Central memory CD8-positive, alpha-beta T cell (primary cell): ENCODE results near the gene STAG1.
"Not testable (repeated sequence)": the region's sequence is repeated elsewhere in the genome, so short reads cannot be mapped to it uniquely, and the experiment has no call there.

ENCODE experiments used
- ATAC-seq: fragments of 150-1000 bp; cut with Tn5 transposase; replicated peaks from 2 replicates; pipeline ENCODE4 v1.10.0; 2022; ENCODE audit warnings: mild to moderate bottlenecking, moderate FRiP score, moderate number of reproducible peaks; ENCODE audit not compliant: poor library complexity, severe bottlenecking; ENCODE audit errors: extremely low read depth
- DNase-seq, 2 donors: peaks; one replicate each; pipeline ENCODE4 v3.0.0; 2021; ENCODE audit warnings: low spot score in 2 of 2
- H3K27ac Mint-ChIP-seq: one replicate; pipeline ENCODE4 v1.8.0; 2022; ENCODE audit warnings: low read depth, mild to moderate bottlenecking, moderate library complexity, mixed read lengths
- H3K27me3 Mint-ChIP-seq: one replicate; pipeline ENCODE4 v1.8.0; 2022; ENCODE audit warnings: mixed read lengths
- H3K36me3 Mint-ChIP-seq: one replicate; pipeline ENCODE4 v1.8.0; 2022; ENCODE audit warnings: mild to moderate bottlenecking, moderate library complexity, mixed read lengths; ENCODE audit not compliant: insufficient read depth
- H3K4me1 Mint-ChIP-seq: one replicate; pipeline ENCODE4 v1.8.0; 2022; ENCODE audit warnings: mixed read lengths
- H3K4me3 Mint-ChIP-seq: one replicate; pipeline ENCODE4 v1.8.0; 2022; ENCODE audit warnings: mild to moderate bottlenecking, moderate library complexity, mixed read lengths
- H3K9me3 Mint-ChIP-seq: one replicate; pipeline ENCODE4 v1.8.0; 2022; ENCODE audit warnings: mixed read lengths

Gene STAG1

DNA sequence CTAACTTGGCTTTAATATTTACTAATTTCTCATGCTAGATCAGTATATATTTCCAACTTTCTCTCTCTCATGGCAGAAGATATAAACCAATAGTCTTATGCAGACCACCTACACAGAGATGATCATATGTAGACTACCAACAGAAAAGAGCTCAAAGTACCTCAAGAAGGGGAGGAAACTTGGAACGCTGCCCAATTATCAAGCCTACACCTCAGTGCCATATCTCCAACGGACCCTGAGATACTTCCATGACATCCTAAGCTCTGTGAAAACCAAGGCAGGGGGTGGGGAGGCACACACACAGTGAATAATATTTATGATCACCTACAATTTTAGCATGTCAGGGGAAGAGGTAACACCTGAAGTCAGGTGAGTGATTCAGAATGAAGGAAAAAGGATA, 100.6 kb downstream of the STAG1 start:
- Mint-ChIP-seq H3K4me1 (peaks cover 29% of the 10 kb centered on the region), H3K27ac (no peak overlapping the region), H3K4me3 (no peak overlapping the region), H3K36me3 (peaks cover 3% of the 10 kb centered on the region), H3K27me3 (no peaks in the 10 kb centered on the region), H3K9me3 (no peaks in the 10 kb centered on the region)
- no peak for ATAC-seq
- no peak for DNase-seq

DNA sequence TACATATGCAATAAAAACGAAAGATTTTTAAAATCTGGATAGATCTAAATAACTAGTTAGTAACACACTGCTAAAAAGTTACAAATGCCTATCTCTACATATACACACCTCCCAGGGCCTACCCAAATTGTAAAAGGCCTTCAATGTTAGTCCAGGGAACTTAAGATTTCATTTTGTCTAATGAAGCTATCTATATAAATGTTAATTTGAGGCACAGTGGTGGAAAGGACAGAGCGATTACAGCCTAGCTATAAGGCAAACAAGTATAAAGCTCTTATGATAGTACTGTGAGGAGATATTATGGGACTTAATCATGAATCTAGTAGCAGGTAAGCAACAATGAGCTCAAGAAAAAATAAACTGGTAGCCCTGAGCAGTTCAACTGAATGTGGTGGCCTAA, 101.7 kb downstream of the STAG1 start:
- no peak overlapping the region for H3K27ac Mint-ChIP-seq
- H3K9me3 Mint-ChIP-seq = no peaks in the 10 kb centered on the region
- peaks cover 37% of the 10 kb centered on the region for H3K4me1 Mint-ChIP-seq
- no peak overlapping the region for H3K4me3 Mint-ChIP-seq
- DNase-seq = no peak
- peaks cover 3% of the 10 kb centered on the region for H3K36me3 Mint-ChIP-seq
- ATAC-seq = no peak
- no peaks in the 10 kb centered on the region for H3K27me3 Mint-ChIP-seq

- Mint-ChIP-seq H3K27ac (peak overlapping the region; percentile 23), H3K36me3 (peaks cover 3% of the 10 kb centered on the region), H3K9me3 (no peaks in the 10 kb centered on the region), H3K27me3 (no peaks in the 10 kb centered on the region), H3K4me1 (peaks cover 44% of the 10 kb centered on the region), H3K4me3 (no peak overlapping the region)
- ATAC-seq = no peak
- no peak for DNase-seq
Measured at GRCh38 chr3:136645915-136646314, 106.3 kb downstream of the STAG1 start.

- no peak for ATAC-seq
- H3K4me1 Mint-ChIP-seq = peaks cover 46% of the 10 kb centered on the region
- no peak overlapping the region for H3K4me3 Mint-ChIP-seq
- DNase-seq = no peak
- no peaks in the 10 kb centered on the region for H3K9me3 Mint-ChIP-seq
- H3K27ac Mint-ChIP-seq = no peak overlapping the region
- no peaks in the 10 kb centered on the region for H3K27me3 Mint-ChIP-seq
- no peaks in the 10 kb centered on the region for H3K36me3 Mint-ChIP-seq
Measured at GRCh38 chr3:136644212-136644611, 108.0 kb downstream of the STAG1 start.

- not testable (repeated sequence) for H3K27me3 Mint-ChIP-seq, H3K36me3 Mint-ChIP-seq, H3K9me3 Mint-ChIP-seq, H3K4me3 Mint-ChIP-seq, H3K27ac Mint-ChIP-seq, ATAC-seq, DNase-seq
- peaks cover 45% of the 10 kb centered on the region for H3K4me1 Mint-ChIP-seq
Measured at GRCh38 chr3:136643380-136643779, 108.8 kb downstream of the STAG1 start.

- Mint-ChIP-seq H3K27ac (no peak overlapping the region), H3K9me3 (no peaks in the 10 kb centered on the region), H3K4me1 (peaks cover 43% of the 10 kb centered on the region), H3K4me3 (no peak overlapping the region), H3K36me3 (no peaks in the 10 kb centered on the region), H3K27me3 (no peaks in the 10 kb centered on the region)
- DNase-seq (no peak), ATAC-seq (no peak)
Measured at GRCh38 chr3:136642711-136643110, 109.5 kb downstream of the STAG1 start.

- no peaks in the 10 kb centered on the region for H3K27me3 Mint-ChIP-seq
- peaks cover 44% of the 10 kb centered on the region for H3K4me1 Mint-ChIP-seq
- H3K36me3 Mint-ChIP-seq = no peaks in the 10 kb centered on the region
- ATAC-seq (no peak), DNase-seq (no peak)
- no peaks in the 10 kb centered on the region for H3K9me3 Mint-ChIP-seq
- no peak overlapping the region for H3K27ac Mint-ChIP-seq
- H3K4me3 Mint-ChIP-seq = no peak overlapping the region
Measured at GRCh38 chr3:136639069-136639468, 113.1 kb downstream of the STAG1 start.

GRCh38 chr3:136637176-136637575, 115.0 kb downstream of the STAG1 start:
- DNase-seq (no peak), ATAC-seq (no peak)
- H3K4me1 Mint-ChIP-seq = peaks cover 49% of the 10 kb centered on the region
- no peaks in the 10 kb centered on the region for H3K9me3 Mint-ChIP-seq
- H3K27me3 Mint-ChIP-seq = no peaks in the 10 kb centered on the region
- H3K27ac Mint-ChIP-seq = no peak overlapping the region
- no peak overlapping the region for H3K4me3 Mint-ChIP-seq
- H3K36me3 Mint-ChIP-seq = no peaks in the 10 kb centered on the region

DNA sequence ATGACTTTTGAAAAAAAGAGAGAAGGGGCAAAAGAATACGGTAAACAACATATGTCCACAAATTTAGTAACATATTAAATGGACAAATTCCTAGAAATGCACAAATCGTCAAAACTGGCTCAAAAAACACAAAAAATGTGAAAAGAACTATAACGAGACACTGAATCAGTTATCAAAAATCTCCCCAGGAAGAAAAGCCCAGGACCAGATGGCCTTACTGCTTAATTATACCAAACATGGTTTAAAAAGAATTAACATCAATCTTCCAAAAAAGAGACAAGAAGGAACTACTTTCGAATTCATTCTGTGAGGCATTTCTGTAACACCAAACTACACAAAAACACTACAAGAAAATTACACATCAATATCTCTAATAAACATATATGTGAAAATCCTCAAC, 117.4 kb downstream of the STAG1 start:
- Mint-ChIP-seq H3K4me1 (peaks cover 52% of the 10 kb centered on the region), H3K36me3 (peaks cover 2% of the 10 kb centered on the region), H3K4me3 (no peak overlapping the region), H3K9me3 (no peaks in the 10 kb centered on the region), H3K27ac (no peak overlapping the region), H3K27me3 (no peaks in the 10 kb centered on the region)
- ATAC-seq = no peak
- no peak for DNase-seq

- Mint-ChIP-seq H3K4me3 (no peak overlapping the region), H3K27me3 (no peaks in the 10 kb centered on the region), H3K9me3 (peaks cover 8% of the 10 kb centered on the region), H3K27ac (no peak overlapping the region), H3K4me1 (peaks cover 49% of the 10 kb centered on the region), H3K36me3 (peaks cover 8% of the 10 kb centered on the region)
- no peak for ATAC-seq
- DNase-seq = no peak
Measured at GRCh38 chr3:136632625-136633081, 119.5 kb downstream of the STAG1 start.

GRCh38 chr3:136631424-136631823, 120.8 kb downstream of the STAG1 start:
- H3K36me3 Mint-ChIP-seq = peaks cover 8% of the 10 kb centered on the region
- no peak for DNase-seq
- no peak for ATAC-seq
- no peak overlapping the region for H3K4me3 Mint-ChIP-seq
- peaks cover 54% of the 10 kb centered on the region for H3K4me1 Mint-ChIP-seq
- H3K27ac Mint-ChIP-seq = no peak overlapping the region
- no peaks in the 10 kb centered on the region for H3K27me3 Mint-ChIP-seq
- peaks cover 8% of the 10 kb centered on the region for H3K9me3 Mint-ChIP-seq

DNA sequence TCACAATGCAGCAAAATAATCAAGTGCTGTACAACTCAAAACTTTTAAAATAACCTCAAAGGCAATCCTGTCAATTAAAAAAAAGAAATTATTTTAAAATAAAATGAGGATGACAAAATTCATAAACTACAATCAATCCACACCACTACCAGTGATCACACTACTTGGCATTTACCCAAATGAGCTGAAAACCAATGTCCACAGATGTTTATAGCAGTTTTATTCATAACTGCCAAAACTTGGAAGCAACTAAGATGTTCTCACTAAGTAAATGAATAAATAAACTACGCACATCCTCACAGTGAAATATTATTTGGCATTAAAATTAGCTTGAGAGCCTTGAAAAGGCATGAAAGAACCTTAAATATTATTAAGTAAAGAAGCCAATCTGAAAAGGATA, 121.3 kb downstream of the STAG1 start:
- H3K27ac Mint-ChIP-seq = no peak overlapping the region
- peaks cover 56% of the 10 kb centered on the region for H3K4me1 Mint-ChIP-seq
- ATAC-seq (no peak), DNase-seq (no peak)
- H3K4me3 Mint-ChIP-seq = no peak overlapping the region
- peaks cover 8% of the 10 kb centered on the region for H3K9me3 Mint-ChIP-seq
- H3K27me3 Mint-ChIP-seq = no peaks in the 10 kb centered on the region
- peaks cover 10% of the 10 kb centered on the region for H3K36me3 Mint-ChIP-seq

DNA sequence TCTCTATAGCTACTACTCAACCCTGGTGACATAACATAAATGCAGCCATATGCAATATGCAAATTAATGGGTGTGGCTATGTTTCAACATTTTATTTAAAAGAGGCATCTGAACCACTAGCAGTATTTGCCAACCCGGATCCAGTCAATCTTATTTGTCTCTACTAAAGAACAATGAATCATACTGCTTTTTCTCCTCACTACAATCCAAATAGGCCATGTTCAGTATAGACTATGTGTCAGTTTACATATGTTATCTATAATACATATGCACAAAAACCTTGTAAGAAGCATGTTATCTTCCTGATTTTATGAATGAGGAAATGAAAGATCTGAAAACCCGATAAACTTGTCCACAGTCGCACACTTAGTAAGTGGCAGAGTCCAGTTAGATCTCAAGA, 125.7 kb downstream of the STAG1 start:
- H3K4me1 Mint-ChIP-seq = peaks cover 37% of the 10 kb centered on the region
- peaks cover 11% of the 10 kb centered on the region for H3K36me3 Mint-ChIP-seq
- ATAC-seq (no peak), DNase-seq (no peak)
- H3K9me3 Mint-ChIP-seq = peaks cover 8% of the 10 kb centered on the region
- no peak overlapping the region for H3K27ac Mint-ChIP-seq
- H3K4me3 Mint-ChIP-seq = no peak overlapping the region
- no peaks in the 10 kb centered on the region for H3K27me3 Mint-ChIP-seq
